SKM-1 (cell line): Measurements from ENCODE around the gene HSPBAP1.
"Not testable (repeated sequence)": the region's sequence is repeated elsewhere in the genome, so short reads cannot be mapped to it uniquely, and the experiment has no call there.

Experiments used
- DNase-seq: peaks from one replicate; lab custom pipeline; 2025; ENCODE audit not compliant: unreplicated experiment; lab: John Stamatoyannopoulos, UW

HSPBAP1 gene

GRCh38 chr3:122743581-122744120 is 50.0 kb downstream of the HSPBAP1 start:
- no peak for DNase-seq

GRCh38 chr3:122742234-122742633 is 51.4 kb downstream of the HSPBAP1 start:
- DNase-seq = no peak

GRCh38 chr3:122739172-122739571 is 54.5 kb downstream of the HSPBAP1 start:
- no peak for DNase-seq

GRCh38 chr3:122732682-122733525 is 60.7 kb downstream of the HSPBAP1 start:
- not testable (repeated sequence) for DNase-seq

GRCh38 chr3:122730240-122730639 is 63.4 kb downstream of the HSPBAP1 start:
- no peak for DNase-seq

GRCh38 chr3:122728756-122729514 is 64.7 kb downstream of the HSPBAP1 start:
- no peak for DNase-seq

GRCh38 chr3:122728186-122728585 is 65.4 kb downstream of the HSPBAP1 start:
- no peak for DNase-seq

- no peak for DNase-seq
These were observed 65.9 kb downstream of the HSPBAP1 start for GRCh38 chr3:122727766-122728165.

GRCh38 chr3:122727294-122727693 is 66.3 kb downstream of the HSPBAP1 start:
- no peak for DNase-seq

GRCh38 chr3:122725106-122725505 is 68.5 kb downstream of the HSPBAP1 start:
- no peak for DNase-seq

- DNase-seq = no peak
These were observed 74.2 kb downstream of the HSPBAP1 start for GRCh38 chr3:122719273-122719921.

GRCh38 chr3:122716667-122717066 is 77.0 kb downstream of the HSPBAP1 start:
- no peak for DNase-seq

- no peak for DNase-seq
These were observed 79.4 kb downstream of the HSPBAP1 start for GRCh38 chr3:122714273-122714672.

- not testable (repeated sequence) for DNase-seq
These were observed 82.9 kb downstream of the HSPBAP1 start for GRCh38 chr3:122710616-122711251.

GRCh38 chr3:122705379-122705778 is 88.3 kb downstream of the HSPBAP1 start:
- DNase-seq = no peak

- DNase-seq = no peak
These were observed 93.4 kb downstream of the HSPBAP1 start for GRCh38 chr3:122700193-122700592.

- no peak for DNase-seq
These were observed 95.5 kb downstream of the HSPBAP1 start for GRCh38 chr3:122697952-122698620.

- no peak for DNase-seq
These were observed 97.6 kb downstream of the HSPBAP1 start for GRCh38 chr3:122695927-122696561.

- no peak for DNase-seq
These were observed 98.7 kb downstream of the HSPBAP1 start for GRCh38 chr3:122694966-122695365.

- no peak for DNase-seq
These were observed 101.0 kb downstream of the HSPBAP1 start for GRCh38 chr3:122692674-122693073.
